GM12864 (cell line): Measurements from ENCODE around the gene NFYA.

ENCODE experiments used
- DNase-seq: peaks from one replicate; pipeline ENCODE4 v3.0.0-alpha.2; 2011; ENCODE audit warnings: low read depth
- H3K4me3 ChIP-seq: 2 replicates; pipeline ENCODE4 v1.5.1; 2011; ENCODE audit warnings: mild to moderate bottlenecking, low read depth, low read length, control low read depth
- CTCF ChIP-seq: IDR thresholded peaks from 2 replicates; pipeline ENCODE4 v1.5.1; 2011; ENCODE audit warnings: low read depth, mild to moderate bottlenecking, moderate library complexity, low read length, control low read depth, inconsistent platforms; ENCODE audit errors: missing control alignments

The NFYA gene

GRCh38 chr6:41132254-41132653 lies 59.5 kb downstream of the NFYA start:
- DNase-seq, result no peak
- no peak for TF ChIP-seq CTCF
- no peak overlapping the region for H3K4me3 ChIP-seq

- DNase-seq, result no peak
- no peak overlapping the region for H3K4me3 ChIP-seq
- TF ChIP-seq CTCF, result no peak
Observed at GRCh38 chr6:41135062-41135832, 62.5 kb downstream of the NFYA start.

- no peak for DNase-seq
- no peak for TF ChIP-seq CTCF
Observed at GRCh38 chr6:41136911-41137310, 64.1 kb downstream of the NFYA start.

GRCh38 chr6:41147917-41148316 lies 75.1 kb downstream of the NFYA start:
- no peak overlapping the region for H3K4me3 ChIP-seq
- no peak for DNase-seq
- TF ChIP-seq CTCF, result no peak

More at GRCh38 chr6:41136911-41137310, 64.1 kb downstream of the NFYA start:
- H3K4me3 ChIP-seq, result no peak overlapping the region
